Stimulated activated CD8-positive, alpha-beta memory T cell treated with anti-CD3 and anti-CD28 coated beads, Interleukin-15, amount 100 ng/mL, for 24 hours (primary cell): ENCODE measurements around the gene APLP2.
"Not testable (repeated sequence)": the region's sequence is repeated elsewhere in the genome, so short reads cannot be mapped to it uniquely, and the experiment has no call there.

Experiments used
- DNase-seq: peaks from one replicate; pipeline ENCODE4 v3.0.0-alpha.2; 2020; ENCODE audit warnings: low read depth

The APLP2 gene

DNA sequence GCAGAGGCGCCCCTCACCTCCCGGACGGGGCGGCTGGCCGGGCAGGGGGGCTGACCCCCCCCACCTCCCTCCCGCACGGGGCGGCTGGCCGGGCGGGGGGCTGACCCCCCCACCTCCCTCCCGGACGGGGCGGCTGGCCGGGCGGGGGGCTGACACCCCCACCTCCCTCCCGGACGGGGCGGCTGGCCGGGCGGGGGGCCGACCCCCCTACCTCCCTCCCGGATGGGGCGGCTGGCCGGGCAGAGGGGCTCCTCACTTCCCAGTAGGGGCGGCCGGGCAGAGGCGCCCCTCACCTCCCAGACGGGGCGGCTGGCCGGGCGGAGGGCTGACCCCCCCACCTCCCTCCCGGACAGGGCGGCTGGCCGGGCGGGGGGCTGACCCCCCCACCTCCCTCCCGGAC is 21.5 kb downstream of the APLP2 start:
- not testable (repeated sequence) for DNase-seq

DNA sequence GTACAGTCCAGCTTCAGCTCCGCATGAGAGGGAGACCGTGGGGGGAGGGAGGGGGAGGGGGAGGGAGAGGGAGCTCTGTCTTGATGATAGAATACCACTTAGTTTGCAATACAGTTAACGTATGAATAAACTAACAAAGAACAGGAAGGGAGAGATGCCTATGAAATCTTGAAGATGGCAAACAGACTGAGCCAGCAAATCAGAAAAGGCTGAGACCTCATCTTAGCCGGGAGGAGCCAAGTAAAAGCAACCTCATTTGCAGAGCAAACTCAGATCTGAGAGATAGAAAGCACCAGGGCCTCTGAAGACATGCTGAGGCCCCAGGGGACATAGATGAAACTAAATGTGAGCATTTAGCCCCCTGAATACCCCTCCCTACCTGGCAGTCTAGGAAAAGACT is 23.0 kb downstream of the APLP2 start:
- DNase-seq, result no peak

DNA sequence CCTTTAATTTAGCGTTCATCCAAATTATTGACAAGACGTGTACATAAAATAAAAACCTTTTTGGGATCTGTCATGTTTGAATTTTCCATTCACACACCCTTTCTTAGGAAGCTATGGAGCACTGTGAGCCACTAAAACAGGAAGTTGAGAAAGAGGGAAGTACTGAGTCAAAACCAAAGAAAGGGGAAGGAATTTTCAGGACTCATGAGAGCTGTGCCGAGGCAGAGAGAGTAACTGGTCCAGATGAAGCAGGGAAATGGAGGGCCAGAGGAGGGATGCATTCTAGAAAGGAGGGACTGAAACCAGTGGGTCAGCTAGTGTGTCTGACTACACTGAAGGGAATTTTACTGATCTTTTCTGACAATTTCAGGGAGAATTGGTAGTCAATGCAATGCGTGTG is 24.9 kb downstream of the APLP2 start:
- no peak for DNase-seq

DNA sequence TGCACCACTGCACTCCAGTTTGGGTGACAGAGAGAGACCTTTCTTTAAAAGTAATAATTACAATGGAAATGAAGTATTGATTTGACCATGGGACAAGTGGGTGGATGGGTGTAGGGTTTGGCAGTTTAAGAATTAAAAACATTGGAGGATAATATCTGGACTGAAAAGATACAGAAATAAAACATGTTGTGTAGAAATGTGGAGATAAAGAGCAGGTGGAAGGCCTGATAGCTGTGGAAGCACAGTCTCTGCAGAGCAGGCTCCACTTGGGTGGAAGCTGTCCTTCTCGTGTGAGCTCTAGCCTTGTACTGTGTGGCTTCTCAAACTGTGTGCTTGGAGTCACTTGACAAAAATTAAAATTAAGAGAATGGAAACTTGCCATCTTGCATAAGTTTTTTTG is 25.6 kb downstream of the APLP2 start:
- no peak for DNase-seq

DNA sequence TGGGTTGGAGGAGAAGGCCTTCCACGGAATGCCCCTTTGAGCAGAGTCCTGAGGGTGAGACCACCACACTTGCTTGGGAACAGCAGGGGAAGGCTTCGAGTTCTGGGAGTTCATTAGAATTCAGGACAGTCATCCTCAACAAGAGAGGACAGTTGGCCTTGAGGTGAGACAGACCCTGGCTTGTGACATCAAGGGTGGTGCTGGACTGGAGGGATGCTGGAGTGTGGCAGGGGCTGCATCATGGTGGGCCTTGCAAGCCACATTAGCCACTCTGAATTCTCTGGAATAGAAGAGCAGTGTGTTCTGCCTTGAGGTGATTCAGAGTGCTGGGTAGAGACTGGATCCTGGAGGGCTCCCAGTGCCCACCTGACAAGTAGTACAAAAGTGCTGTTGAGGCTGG is 26.3 kb downstream of the APLP2 start:
- DNase-seq, result no peak

DNA sequence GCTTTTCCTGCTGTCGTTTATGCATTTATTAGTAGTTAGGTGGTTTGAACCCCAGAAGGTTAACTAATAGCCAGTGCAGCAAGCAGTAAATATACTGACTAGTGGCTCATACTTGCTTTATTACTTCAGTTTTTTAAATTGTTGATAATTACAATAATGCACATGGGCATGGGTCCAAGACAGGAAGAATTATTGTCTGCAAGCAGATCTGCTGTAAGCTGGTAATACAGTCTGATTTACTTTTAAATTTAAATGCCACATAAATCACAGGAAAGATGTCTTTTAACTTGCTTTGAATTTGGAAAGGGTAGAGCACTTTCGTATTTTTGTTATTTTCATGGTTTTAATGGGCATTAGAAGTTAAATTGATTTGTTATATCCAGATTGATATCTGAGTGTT is 27.1 kb downstream of the APLP2 start:
- no peak for DNase-seq

DNA sequence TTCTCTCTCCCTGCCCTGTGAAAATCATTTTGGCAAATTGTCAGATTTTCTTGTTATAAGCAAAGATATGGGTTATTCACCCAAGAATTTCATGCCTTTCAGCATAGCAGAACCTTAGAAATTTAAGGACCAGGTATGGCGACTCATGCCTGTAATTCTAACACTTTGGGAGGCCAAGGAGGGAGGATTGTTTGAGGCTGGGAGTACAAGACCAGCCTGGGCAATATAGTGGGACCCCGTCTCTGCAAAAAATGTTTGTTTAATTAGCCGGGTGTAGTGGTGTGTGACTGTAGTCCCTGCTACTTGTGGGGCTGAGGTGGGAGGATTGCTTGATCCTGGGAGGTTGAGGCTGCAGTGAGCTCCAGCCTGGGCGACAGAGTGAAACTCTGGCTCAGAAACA is 27.6 kb downstream of the APLP2 start:
- no peak for DNase-seq

DNA sequence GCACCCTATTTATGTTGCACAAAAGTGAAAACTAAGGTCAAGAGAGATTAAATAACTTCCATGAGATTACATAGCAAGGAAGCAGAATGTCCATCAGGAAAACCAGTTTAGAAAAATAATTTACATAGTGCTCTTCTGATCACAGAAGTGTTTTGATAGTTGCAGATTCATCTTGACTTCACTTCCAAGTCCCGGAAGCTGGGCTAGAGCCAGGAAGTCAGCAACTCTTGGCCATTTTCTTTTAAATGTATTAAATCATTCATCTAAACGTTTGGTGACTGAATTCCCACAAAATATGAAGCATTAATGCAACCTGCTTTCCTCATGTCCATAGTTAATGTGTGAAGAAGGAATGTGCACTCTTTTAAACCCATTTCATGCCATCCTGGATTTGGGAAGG is 29.7 kb downstream of the APLP2 start:
- DNase-seq, result no peak

DNA sequence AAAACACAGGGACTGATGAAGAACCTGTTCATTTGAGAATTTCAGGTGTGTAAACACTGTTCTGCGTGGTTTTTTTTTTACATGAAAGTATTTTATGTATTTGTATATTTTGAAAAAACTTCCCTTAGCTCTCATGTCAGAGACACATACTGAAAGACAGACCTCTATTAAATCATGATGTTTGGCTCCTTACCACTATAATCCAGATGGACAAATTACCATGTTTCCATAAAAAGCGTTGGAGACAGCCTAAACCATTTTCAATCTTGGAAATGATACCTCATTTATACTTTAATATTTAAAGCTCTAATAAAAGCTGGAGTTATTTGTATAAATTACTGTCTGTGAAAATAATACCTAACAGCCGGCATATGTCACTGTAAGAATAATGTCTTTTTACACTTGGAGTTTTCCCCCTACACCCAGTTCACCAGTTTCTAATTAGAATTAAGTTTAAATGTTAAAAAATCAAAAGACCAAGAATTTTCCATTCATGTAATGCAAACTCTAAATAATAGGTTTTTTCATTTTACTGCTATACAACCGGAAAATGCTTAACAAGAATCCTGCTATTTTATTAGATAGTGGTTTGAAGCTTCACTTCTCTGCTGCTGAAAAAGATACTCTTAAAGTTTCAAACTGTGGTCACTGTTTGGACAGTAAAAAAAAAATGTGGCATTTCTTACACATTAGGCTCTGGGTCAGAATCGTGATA is 30.8 kb downstream of the APLP2 start:
- no peak for DNase-seq

DNA sequence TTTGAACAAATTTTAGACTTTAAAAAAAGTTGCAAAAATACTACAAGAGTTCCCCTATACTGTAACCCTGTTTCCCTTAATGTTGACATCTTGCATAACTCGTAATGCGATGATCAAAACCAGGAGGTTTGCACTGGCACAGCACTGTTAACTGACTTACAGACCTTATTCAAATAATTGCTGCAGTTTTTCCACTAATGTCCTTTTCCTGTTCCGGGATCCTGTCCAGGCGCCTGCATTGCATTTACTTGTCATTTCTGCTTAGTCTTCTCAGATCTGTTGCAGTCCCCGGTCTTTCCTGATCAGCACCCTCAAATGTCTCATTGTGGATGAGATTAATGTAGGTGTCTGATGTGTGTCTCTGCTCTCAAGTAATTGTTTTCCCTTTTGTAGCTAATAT is 32.0 kb downstream of the APLP2 start:
- DNase-seq, result no peak

DNA sequence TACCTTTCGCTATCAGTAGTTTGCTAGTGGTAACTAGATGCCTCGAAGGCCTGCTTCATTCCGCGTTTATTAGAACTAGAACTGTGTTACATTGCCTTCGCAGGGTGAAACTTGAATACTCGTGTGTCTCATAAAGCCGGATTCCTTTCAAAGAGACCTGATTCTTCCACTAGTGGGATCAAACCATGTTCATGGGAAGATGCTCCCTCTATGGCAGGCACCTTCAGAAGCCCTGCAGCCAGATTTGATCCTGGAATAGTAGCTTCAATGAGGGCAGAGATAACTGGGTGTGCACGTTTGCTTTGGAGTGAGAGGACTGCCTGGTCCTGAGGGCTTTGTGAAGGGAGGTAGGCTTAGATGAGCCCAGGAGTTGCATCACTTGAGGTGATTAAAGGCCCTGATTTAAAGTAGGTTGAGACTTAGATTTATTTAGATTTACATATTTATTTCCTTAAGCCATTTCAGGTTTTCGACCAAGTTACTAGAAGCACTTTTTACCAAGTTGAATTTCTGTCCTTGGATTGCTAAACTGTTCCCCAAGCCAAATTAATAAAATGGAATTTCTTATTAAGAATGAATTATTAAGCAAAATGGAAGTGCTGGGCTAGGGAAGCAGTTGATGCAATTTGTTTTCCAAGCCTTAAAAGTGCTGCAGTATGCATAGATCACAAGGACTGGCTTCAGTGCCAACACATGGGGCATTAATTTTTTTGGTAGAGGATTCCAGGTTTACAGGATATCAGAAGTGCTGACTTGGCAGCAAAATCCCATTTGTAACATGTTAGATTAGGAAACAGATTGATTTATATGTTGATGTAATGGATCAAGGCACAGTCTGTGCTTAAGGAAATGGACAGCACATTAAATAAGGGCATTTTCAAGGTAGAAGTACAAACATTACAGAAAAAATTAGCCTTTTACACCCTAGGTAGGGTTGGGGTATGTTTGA is 32.9 kb downstream of the APLP2 start:
- no peak for DNase-seq

DNA sequence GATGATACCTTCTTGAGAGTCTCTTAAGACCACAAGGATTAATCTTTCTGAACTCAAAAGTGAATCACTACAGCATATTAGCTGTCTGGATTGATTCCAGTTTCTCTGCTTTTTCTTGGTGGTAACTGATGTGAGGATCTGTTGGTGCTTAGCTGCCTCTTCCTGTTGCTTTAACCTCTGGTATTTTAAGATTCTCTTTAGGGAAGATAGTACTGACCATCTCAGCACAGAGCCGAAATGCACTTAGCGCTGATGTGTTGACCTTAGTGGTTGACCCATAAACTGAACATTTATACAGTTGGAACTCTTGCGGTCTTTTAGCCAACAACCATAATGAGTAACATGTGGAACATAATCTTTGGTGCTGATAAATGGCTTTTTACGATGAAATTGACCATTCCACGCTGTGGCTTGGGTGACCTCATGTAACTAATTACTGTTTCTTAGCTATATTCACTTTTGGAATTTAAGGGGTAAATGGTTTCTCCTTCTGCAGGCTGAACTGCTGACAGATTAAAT is 33.7 kb downstream of the APLP2 start:
- no peak for DNase-seq

DNA sequence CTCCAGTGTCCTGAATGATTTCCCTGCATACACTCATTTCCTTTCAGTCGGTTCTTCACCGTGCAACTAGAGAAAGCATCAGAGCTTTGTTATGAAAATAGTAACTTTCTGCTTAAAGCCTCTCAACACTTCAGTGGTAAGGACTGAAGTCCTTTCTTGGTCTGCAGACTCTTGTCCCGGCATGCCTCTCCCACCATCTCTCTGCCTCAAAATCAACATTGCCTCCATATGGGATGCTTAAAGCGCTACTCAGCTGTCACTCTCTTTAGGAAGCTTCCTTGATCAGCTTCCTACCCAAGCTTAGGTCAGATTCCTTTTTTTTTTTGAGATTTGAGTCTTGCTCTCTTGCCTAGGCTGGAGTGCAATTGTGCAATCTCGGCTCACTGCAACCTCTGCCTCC is 36.7 kb downstream of the APLP2 start:
- DNase-seq, result no peak

DNA sequence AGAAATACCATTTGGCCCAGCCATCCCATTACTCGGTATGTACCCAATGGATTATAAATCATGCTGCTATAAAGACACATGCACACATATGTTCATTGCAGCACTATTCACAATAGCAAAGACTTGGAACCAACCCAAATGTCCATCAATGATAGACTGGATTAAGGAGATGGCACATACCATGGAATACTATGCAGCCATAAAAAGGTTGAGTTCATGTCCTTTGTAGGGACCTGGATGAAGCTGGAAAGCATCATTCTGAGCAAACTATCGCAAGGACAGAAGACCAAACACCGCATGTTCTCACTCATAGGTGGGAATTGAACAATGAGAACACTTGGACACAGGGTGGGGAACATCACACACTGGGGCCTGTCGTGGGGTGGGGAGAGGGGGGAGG is 39.0 kb downstream of the APLP2 start:
- not testable (repeated sequence) for DNase-seq

DNA sequence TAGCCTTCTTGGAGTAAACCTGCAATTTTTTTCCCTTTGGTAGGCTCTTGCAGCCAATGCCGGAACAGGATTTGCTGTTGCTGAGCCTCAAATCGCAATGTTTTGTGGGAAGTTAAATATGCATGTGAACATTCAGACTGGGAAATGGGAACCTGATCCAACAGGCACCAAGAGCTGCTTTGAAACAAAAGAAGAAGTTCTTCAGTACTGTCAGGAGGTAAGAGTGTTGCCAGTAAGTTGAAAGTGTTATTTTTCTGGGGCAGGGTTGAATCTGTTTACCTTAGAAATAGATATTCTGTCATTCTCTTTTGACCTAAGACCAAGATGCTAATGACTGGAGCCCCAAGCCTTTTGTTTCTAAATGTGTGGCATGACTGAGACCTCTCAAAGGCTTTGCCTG is 39.7 kb downstream of the APLP2 start:
- no peak for DNase-seq

DNA sequence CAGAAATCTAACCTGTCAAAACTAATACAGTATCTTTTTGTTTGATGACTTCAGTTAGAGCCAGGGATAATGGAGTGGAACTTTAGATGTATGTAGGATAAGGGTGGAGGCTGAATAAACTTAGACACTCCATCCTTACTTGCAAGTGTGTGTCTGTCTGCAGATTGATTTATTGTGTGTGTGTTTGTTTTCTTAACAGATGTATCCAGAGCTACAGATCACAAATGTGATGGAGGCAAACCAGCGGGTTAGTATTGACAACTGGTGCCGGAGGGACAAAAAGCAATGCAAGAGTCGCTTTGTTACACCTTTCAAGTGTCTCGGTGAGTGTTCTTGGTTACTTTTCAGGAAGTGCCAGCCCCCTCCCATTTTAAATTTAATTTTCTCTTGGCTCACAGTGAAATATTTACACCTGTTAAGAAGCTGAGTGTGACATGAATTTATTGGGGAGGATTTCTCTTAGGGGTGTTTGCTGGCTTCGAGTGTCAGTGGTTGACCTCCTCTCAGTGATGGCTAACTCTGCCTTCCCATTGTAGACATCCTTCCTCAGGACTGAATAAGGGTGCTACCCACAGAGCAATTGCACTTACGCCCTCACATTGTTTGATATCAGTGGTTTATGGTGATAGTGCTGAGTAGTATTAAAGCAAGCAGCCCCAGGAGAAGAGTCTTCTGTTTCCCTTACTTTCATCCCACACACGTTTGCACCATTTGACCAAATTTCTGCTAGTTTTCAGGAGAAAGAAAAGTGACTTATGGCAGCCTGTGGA is 40.8 kb downstream of the APLP2 start:
- no peak for DNase-seq

DNA sequence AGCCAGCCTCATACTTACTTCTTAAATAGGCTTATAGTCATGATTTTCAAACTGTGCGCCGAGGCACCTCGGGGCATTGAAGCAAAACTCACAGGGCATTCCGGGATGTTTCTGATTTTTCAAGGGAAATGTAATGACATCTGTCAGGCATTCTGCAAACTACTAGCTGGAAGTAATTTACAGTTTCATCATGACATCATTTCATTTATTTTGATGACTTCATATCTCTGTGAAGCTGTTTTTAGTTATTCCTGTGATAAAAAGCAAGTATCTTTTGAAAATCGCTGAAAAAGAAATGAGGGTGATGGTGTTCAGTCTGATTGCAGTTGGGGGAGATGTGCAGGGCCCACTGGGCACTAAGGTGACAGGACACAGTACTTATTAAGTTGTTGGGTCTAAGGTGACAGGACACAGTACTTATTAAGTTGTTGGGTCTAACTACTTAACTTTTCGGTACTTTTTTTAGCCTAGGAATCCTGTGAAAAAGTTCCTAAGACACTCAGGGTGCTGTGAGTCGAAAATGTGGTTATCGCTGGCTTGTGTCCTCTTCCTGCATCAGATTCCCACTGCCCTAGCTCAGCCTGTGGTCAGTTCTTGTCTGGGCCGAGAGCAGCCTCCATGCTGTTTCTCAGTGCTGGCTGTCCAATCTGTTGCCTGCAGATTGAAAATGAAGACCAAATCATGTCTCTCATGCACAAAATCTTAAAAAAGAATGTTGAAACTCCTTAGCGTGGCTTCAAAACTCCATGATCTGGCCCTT is 42.6 kb downstream of the APLP2 start:
- DNase-seq, result no peak

DNA sequence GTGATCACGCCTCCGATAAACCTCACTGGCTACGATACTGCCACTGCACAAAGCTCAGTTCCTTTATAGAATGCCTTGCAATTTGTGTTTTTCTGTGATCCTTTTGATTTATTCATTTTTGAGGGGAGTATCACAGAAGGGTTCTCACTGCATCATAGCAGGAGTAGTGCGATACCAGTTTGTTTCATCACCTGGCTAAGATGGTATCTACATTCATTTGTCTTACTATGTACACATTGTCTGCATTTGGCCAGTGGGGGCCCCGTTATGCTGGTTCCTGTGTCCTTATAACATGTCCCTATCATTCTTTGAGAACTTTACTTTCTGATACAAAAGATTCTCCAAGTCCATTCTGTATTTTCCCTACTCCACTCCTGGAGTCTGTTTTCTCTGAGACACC is 44.6 kb downstream of the APLP2 start:
- no peak for DNase-seq

DNA sequence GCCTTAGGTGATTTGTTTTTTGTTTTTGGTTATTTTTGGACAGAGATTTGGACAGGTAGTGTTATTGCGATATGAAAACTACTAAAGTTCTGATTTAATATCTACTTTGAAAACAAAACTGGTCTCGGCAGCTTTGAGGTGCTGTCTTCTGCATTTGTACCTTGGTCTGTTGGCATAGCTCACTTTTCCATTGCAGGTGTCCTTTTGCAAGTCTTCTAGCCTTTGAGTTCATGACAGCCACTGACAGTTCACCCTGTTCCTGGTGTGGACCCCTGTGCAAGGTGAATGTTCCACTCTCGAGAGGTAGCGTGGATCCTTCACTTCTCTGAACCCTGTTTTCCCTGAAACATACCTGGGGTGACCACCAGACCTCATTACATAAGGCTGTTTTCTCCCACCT is 45.0 kb downstream of the APLP2 start:
- DNase-seq, result no peak

DNA sequence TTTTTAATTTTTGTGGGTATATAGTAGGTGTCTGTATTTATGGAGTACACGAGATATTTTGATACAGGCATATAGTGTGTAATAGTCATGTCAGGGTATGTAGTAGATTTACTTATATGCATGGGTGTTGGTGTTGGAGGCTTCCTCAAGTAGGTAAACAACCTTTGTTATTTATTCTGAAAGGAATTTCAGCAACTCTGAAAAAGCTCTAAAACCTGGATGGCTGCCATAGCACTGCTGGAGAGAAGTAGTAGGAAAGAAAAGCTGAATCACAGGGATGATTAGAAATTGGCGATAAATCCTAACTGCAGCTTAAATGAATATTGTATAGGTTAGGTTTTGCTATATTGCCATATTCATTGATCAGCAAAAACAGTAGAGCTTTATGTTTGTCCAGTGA is 45.5 kb downstream of the APLP2 start:
- DNase-seq, result no peak

DNA sequence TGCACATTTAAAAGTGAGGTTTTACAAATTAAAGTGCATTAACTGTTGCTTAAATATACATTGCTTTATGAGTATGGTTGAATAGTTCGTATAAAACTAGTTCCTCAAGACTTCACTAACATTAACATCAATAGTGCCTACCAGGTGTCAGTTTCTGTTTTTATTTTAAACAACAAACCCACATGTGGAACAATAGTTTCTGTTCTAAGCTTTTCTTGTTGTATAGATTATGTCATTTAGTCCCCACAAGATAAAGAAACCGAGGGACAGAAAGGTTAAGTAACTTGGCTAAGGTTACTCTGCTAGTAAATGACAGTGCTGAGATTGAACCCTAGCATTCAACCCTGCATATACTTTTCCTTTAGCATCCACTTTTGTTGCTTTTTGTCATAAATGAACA is 48.5 kb downstream of the APLP2 start:
- no peak for DNase-seq
